Stimulated activated naive CD8-positive, alpha-beta T cell treated with anti-CD3 and anti-CD28 coated beads, Interleukin-15, Interleukin-2, amounts not matched to agents 100 U/mL and 50 U/mL, for 24 hours (primary cell): Measurements from ENCODE around the gene IQCK.

ENCODE experiments used
- ATAC-seq: fragments of 150-1000 bp; cut with Tn5 transposase; one replicate; pipeline ENCODE4 v1.10.0; 2021
- DNase-seq: peaks from one replicate; pipeline ENCODE4 v3.0.0; 2021

Gene IQCK

DNA sequence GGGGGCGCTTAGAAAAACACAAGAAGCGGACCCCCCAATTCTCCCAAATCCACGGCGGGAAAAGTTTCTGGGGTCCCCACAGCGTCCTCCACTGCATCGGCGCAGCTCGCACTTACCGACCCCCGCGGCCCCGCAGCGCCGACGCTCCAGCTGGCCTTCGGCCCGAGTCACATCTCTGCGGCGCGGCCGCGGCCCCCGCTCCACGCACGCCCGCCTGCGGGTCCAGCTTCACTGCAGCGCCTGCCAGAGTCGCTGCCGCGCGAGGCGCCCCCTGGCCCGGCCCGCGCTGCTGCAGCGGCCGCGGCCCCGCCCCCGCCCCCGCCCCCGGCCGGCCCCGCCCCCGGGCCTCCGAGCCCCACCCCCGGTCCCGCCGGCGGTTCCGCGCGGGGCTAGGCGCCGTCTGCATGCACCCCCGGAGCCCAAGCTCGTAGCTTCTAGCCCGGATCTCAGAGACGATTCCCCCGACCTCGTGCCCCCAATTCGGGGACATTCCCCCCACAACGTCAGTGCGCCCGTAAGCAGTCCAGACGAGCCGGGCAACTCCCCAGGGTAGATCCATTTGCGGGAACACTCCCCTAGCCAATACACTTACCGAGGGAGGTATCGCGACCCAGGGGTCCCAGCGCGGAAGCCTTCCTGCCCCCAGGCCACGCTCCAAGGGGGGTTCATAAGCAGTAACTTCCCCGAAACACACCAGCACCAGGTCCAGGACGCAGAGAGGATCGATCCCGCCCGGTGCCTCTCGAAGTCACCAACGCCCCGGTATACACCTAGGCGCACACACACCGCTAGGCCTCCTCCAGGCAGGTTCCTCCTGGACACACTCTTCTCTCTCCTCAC, 166.8 kb downstream of the IQCK start, which contains the start of gene GPRC5B:
Gene GPRC5B (minus strand): TSS at position 238 of the 840 bp plus-strand sequence. CDS start 12,003 bp downstream, outside the sequence.
- DNase-seq, result peak; percentile 36

DNA sequence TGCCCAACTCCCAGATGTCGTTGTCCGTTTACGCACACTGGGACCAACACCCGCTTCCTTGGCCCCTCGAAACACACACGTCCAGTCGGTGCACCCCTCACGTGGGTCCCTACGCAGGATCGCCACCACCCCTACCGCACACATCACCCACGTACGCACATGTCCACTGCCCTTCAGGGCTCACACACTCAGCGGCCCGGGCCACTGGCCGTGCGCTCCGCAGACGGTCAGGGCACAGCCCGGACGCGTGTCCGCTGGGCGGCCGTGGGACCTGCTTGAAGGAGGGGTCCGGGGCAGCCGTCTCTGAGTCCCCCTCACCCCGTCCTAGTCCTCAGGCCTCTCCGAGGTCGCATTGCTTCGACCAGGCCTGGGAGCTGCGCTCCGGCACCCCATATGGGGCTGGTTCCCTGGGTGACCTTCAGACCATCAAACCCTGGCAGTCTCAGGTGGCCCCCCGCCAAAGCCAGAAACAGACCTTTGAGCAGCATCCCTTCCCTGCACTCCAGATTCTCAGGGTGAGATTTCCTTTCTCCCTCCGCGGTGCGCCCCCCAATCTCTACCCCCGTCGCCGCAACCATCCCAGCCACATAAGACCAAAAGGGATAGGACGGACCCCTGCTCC, 167.5 kb downstream of the IQCK start:
- ATAC-seq, result peak; percentile 7
- DNase-seq, result peak; percentile 16

More for the DNA sequence above, 166.8 kb downstream of the IQCK start, which contains the start of gene GPRC5B:
- ATAC-seq, result peak; percentile 14

DNA sequence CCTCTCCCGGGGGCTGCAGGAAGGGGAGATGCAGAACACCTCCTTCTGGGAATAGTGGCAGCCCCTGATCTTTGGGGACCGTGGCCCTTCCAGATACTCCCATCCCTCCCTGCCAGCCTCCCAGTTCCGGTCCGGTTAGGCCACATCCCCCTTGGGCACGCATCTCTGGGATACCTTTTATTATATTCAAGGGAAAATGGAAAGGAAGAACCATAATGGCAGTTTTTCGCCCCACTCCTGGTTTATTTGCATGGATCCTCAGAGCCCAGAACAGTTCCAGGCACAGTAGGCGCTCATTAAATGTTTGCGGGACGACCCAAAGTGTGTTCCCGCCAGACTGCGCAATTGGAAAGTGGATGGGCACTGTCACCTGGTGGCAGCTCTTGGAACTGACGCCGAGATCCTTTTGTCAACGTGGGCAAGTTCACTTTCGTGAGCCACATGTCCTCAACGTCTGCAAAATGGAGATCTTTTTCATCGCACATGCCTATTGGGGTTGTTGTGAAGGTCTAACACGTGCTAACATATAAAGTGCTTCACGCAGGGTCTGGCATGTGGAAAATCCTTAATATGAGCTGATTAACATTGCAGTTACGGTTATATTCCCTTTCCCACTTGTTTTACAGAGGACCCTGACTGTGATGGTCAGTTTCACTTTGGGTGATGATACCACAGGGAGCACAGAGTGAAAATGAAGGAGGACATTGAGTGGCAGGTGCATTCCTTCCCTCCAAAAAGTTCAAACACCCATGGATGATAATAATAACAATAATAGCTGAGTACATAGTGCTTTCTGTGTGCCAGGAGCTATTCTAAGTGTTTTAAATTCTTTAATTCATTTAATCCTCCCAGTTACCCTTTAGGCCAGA, 168.2 kb downstream of the IQCK start:
- ATAC-seq (peak; percentile 56), DNase-seq (peak; percentile 86)

DNA sequence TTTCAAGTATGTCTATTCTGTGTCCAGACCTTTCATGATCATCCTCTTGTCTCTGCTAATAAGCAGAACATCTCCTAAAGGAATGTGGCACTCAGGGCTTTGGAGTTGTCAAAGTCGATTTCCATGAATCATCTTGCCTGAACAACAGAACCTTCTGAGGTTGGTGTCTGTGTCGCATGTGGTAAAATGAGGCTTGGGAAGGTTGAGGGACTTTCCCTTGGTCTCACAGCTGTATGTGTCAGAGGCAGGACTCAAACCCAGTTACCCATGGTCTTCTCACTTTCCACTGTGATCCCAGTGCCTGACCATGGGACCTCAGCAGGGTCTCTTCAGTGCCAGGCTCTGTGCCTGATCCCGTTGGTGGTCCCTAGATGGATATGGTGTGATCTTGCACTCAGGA, 170.8 kb downstream of the IQCK start:
- DNase-seq (peak; percentile 16), ATAC-seq (peak; percentile 66)

DNA sequence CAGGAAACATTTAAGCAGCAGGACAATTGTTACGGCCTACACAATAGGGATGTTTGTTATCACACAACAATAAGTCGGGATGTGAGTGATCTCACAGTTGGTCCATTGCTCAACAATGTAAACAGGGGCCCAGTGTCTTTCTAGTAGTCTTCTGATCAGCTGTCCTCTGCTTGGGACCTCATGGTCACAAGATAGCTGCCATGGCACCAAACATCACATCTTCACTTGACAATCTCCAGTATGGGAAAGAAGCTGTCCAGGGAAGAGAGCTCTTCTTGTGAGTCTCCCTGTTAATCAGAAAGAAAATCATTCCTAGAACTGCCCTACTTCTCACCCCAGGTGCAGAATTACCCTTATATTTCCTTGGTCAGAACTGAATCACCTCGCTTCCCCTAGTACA, 172.8 kb downstream of the IQCK start:
- DNase-seq (no peak), ATAC-seq (no peak)

DNA sequence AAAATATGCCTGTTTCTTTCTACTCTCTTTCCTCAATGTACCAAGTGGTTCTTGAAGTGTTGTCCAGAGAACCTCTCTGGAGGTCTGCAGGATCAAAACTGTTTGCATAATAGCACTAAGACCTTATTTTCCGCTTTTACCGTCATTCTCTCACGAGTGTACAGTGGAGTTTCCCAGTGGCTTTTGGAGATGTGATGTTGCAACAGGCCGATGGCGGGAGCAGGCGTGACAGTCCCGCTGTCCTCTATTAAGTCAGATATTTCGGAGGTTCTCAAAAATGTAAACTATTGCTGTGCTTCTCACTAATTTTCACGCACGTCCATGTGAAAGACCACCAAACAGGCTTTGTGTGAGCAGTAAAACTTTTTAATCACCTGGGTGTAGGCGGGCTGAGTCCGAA, 174.8 kb downstream of the IQCK start:
- ATAC-seq, result no peak
- no peak for DNase-seq

DNA sequence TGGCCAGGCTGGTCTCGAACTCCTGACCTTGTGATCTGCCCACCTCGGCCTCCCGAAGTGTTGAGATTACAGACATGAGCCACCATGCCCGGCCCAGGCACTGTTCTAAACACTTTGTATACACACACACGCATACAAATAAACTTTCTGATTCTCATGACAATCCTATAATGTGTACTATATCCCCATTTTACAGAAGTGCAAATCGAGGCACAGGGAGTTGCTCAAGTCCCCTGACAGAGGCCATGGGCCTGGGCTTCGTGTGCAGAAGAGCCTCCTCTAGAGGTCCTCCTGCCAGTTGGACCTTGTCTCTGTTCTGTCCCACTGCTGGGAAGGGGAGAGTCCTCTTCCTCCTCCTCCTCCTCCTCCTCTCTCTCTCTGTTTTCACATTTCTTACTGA, 176.5 kb downstream of the IQCK start:
- no peak for DNase-seq
- ATAC-seq, result no peak

DNA sequence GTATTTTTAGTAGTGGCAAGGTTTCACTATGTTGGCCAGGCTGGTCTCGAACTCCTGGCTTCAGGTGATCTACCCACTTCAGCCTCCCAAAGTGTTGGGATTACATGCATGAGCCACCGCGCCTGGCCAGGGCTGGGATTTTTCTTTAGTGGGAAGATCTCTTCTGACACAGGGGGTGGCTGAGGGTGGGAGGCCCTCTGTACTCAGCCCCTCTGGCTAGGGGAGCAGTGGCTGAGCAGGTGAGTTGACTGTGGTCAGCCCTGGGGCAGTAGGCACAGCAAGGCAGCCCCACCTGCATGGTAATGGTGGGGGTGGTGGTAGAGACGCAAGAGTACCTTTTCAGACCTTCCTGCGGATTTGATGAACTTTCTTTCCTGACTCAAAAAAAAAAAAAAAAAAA, 178.9 kb downstream of the IQCK start:
- DNase-seq (no peak), ATAC-seq (no peak)

DNA sequence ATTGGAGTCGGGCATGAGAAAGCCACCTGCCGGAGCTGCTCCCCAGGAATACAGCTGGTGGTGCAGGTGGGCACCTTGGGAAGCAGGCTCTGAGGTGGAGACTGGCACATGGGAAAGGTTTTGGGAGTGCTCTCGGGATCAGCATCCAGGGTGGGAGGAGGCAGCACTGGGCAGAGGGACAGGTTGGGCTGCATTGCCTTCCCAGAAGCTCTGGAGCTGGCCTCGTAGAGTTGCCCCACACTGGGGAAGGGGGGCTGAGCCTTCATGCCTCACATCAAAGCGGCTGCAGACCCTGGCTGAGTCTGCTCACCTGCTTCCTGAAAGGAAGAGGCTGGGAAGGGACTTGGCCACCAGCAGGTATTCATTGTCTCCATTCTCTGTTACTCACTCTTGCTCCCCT, 180.1 kb downstream of the IQCK start:
- no peak for DNase-seq
- no peak for ATAC-seq

DNA sequence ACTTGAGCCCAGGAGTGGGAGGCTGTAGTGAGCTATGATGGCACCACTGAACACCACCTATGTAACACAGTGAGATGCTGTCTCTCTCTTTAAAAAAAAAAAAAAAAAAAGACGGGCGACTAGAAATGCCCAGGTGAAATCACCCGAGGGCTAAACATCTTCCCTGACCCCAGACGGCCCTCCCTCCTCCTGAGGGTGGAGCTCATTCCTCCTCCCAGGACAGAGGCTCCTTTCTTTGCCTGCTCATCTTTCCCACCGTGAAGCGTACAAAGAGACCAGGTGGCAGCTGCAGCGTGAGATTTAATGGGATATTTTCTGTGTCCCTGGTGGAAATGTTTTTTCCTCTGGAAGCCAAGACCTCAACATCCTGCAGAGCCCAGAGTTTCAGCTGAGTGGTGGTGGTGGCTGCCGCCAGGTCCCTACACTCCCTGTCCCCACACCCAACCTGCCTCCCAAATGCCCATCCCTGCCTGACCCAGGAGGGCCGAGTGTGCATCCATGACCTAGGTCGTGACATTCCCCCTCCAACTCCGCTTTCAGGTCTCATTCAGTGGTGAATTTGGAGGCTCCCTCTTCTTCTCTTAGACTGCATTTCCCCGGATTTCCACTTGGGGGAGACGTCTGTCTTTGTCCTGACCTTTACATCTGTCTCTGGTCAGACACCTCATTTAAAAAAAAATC, 181.0 kb downstream of the IQCK start:
- ATAC-seq, result peak; percentile 41
- peak; percentile 53 for DNase-seq

DNA sequence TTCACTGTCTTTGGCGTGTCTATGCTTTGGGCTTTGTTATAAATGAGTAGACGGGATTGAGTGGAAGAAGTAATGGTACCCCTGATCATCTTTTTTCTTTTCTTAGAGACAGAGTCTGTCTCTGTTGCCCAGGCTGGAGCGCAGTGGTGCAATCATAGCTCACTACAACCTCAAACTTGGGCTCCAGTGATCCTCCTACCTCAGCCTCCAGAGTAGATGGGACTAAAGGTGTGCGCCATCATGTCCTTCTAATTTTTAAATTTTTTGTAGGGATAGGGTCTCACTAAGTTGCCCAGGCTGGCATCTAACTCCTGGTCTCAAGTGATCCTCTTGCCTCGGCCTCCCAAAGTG, 181.5 kb downstream of the IQCK start:
- DNase-seq (no peak), ATAC-seq (no peak)

DNA sequence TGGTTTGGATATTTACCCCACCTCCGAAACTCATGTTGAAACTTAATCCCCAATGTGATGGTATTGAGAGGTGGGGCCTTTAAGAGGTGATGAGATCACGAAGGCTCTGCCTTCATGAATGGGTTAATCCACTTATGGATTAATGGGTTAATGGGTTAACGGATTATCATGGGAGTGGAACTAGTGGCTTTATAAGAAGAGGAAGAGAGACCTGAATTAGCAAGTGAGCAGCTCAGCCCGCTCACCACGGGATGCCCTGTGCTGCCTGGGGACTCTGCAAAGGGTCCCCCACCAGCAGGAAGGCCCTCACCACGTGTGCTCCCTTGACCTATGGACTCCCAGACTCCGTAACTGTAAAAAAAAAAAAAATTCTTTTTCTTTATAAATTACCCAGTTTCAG, 183.1 kb downstream of the IQCK start:
- ATAC-seq, result no peak
- no peak for DNase-seq

DNA sequence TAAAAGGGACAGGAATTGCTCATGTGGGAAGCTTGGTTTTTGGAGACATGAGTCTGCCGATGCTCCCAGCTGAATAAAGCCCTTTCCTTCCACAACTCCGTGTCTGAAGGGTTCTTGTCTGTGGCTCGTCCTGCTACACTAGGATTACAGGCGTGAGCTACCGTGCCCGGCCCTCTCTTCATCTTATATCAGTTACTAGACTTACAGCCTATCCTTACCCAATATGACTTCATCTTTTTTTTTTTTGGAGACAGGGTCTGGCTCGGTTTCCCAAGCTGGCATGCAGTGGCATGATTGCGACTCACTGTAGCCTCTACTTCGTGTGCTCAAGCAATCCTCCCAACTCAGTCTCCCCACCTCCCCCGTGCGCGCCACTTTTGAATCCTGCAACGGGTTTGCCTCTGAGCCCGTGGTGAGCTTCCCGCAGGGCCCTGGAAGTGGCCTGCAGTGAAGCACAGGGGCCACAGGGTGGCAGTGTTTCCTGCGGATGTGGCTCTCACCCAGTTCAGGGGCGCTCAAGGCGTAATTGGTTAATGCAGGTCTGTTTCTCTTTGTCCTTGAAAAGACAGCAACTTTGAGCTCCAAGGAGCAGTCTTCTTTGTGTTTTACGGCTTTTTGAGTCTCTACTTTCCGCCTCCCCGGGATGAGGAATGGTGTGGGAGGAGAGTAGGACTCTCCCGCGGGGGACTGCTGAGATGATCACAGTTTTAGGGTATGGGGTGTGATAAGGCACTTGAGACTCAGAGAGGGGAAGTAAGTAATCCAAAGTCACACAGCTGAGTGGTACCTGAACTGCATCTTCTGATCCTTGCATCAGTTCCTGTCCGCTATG, 189.3 kb downstream of the IQCK start:
- peak; percentile 72 for DNase-seq

More for the DNA sequence above, 189.3 kb downstream of the IQCK start:
- ATAC-seq, result peak; percentile 88
